ENCODE data around the gene PGA5. TPM values are rescaled to one million over a fixed set of nuclear protein-coding genes. Genes with fewer than 3 reads are reported as not detected.

The PGA5 gene
- total RNA-seq, 1 experiment from 2014 or later = 0.33 TPM

GRCh38 chr11:61193596-61193995 lies 47.4 kb upstream of the PGA5 start:
- Histone ChIP-seq H3K27me3 (ENCODE audit: insufficient read depth, low read length) (no peaks in the 10 kb centered on the region), H3K18ac (ENCODE audit: insufficient read length, low read depth, low read length) (no peak overlapping the region), H2BK20ac (ENCODE audit: low read depth, low read length, poor library complexity, severe bottlenecking) (no peak overlapping the region), H2AFZ (ENCODE audit: low read length) (no peak overlapping the region), H3K27ac (ENCODE audit: insufficient read length, low read depth, low read length) (no peak overlapping the region), H3K9me3 (ENCODE audit: control insufficient read depth, low read depth, low read length) (no peaks in the 10 kb centered on the region), H3K23me2 (ENCODE audit: insufficient read length, low read depth, low read length, poor library complexity, severe bottlenecking) (no peaks in the 10 kb centered on the region), H3K79me2 (ENCODE audit: insufficient read depth, low read length) (no peaks in the 10 kb centered on the region), H4K8ac (replicated peaks; ENCODE audit: insufficient read length, low read depth, low read length) (no peak overlapping the region), H4K5ac (ENCODE audit: insufficient read length, low read depth, low read length) (no peak overlapping the region), H2AK5ac (ENCODE audit: insufficient read length, low read length) (no peak overlapping the region), H3T11ph (ENCODE audit: low read length) (no peak overlapping the region), H3K14ac (ENCODE audit: insufficient read depth, low read length) (no peak overlapping the region), H4K91ac (ENCODE audit: insufficient read length, low read depth, low read length) (no peak overlapping the region), H2BK12ac (ENCODE audit: insufficient read length, low read depth, low read length) (no peak overlapping the region), H2BK120ac (ENCODE audit: low read depth, low read length, poor library complexity, severe bottlenecking) (no peak overlapping the region), H3K9ac (ENCODE audit: extremely low read depth, insufficient read length, low read length) (no peak overlapping the region), H2BK5ac (ENCODE audit: insufficient read length, low read length) (no peak overlapping the region), H3K79me1 (ENCODE audit: insufficient read depth, low read depth, low read length, poor library complexity, severe bottlenecking) (no peaks in the 10 kb centered on the region), H3K4me1 (ENCODE audit: insufficient read depth, low read length) (no peaks in the 10 kb centered on the region; the same call in 1 of the 2 replicates), H4K20me1 (ENCODE audit: control insufficient read depth, insufficient read depth, insufficient read length) (no peaks in the 10 kb centered on the region), H3K4me2 (ENCODE audit: insufficient read depth, insufficient read length, low read length) (no peak overlapping the region), H3K56ac (ENCODE audit: insufficient read length, low read depth, low read length) (no peak overlapping the region), H2BK15ac (ENCODE audit: low read depth, low read length) (no peak overlapping the region), H3K23ac (ENCODE audit: insufficient read length, low read depth, low read length) (no peak overlapping the region), H3K4ac (ENCODE audit: low read depth, low read length) (no peak overlapping the region)
- Mint-ChIP-seq H3K9me3 (peaks cover 0 to 5% of the 10 kb centered on the region in 2 experiments; a peak in 1 of 5 replicates), H3K27me3 (ENCODE audit: low read depth) (peaks cover 2% of the 10 kb centered on the region; the same call in 1 of the 2 replicates), H3K4me1 (peaks cover 0 to 8% of the 10 kb centered on the region in 2 experiments; a peak in 2 of 4 replicates), H3K27ac (no peak overlapping the region), H3K36me3 (ENCODE audit: insufficient read depth in 1 of 3, low read depth in 3 of 3) (no peaks in the 10 kb centered on the region), H3K4me3 (peak overlapping the region in 1 of 2 experiments; percentile 42; a peak in 2 of 5 replicates)
- peak; percentile 33 for DNase-seq
- TF ChIP-seq CTCF (conservative IDR thresholded peaks at IDR 0.05) = no peak
- no CpG with 5 or more reads among the region's 12 CpGs for WGBS (ENCODE audit: extremely low coverage, insufficient read length, low lambda C conversion rate)
